ENCODE results near the gene PKN2.
A peak's percentile ranks its signal among the peaks of the same experiment; 100 is the strongest.
"Not testable (repeated sequence)": the region's sequence is repeated elsewhere in the genome, so short reads cannot be mapped to it uniquely, and the experiment has no call there.

Gene PKN2

DNA sequence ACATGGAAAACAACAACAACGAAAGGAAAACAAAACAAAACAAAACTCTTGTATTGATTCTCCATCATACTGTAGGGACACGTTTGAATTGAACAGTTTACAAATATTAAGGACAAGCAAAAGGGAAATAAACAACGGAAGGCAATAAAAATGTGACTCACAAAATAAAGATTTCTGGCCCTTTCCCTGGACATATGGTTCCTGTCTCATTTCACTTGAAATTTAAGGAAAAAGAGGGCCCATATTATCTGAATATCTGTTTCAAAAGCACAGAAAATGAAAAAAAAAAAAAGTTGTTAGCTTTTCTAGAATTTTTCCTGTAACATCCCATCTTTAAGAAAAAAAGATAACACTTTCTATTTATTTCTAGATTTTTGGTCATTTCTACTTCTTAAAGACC lies 3.6 kb upstream of the PKN2 start:
- no peak for DNase-seq

GRCh38 chr1:88680911-88681622 lies 3.0 kb upstream of the PKN2 start:
- no peak for DNase-seq

- DNase-seq, result peak; percentile 41 to 56
These were observed 597 bp downstream of the PKN2 start for GRCh38 chr1:88684482-88685258.

- DNase-seq, result no peak
These were observed 1.2 kb downstream of the PKN2 start for GRCh38 chr1:88685259-88685620.

DNA sequence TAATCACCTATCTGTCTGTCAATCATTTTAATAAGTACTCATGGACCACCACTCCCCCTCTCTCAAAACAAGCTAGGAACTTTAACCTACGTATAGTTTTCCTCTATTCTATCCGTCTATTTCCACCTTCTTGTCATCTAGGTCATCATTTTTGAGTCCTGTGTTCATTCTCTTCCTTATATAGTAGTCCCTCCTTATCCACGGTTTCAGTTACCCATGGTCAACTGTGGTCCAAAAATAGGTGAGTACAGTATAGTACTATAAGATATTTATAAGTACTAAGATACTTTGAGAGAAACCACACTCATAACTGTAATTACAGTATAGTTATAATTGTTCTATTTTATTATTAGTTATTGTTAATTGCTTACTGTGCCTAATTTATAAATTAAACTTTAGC lies 7.5 kb downstream of the PKN2 start:
- DNase-seq, result no peak

GRCh38 chr1:88695781-88696180 lies 11.7 kb downstream of the PKN2 start:
- DNase-seq, result no peak

DNA sequence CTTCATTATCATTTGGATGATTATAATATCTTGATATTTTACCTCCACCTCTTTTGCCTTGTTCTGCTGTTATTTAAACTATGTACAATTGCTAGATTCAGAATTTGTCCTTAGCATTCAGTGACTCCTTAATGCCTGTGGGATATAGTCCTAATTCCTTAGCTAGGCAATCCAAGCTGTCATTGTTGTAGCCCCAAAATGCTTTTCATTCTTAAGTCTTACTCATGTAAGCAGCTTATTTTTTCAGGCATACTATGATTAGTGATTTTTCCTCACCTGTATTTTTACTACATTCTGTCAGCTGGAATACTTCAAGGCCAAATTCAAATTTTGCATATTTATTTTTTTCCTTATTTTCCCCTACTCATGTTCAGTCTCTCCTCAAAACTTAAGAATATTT lies 13.4 kb downstream of the PKN2 start:
- DNase-seq, result no peak

DNA sequence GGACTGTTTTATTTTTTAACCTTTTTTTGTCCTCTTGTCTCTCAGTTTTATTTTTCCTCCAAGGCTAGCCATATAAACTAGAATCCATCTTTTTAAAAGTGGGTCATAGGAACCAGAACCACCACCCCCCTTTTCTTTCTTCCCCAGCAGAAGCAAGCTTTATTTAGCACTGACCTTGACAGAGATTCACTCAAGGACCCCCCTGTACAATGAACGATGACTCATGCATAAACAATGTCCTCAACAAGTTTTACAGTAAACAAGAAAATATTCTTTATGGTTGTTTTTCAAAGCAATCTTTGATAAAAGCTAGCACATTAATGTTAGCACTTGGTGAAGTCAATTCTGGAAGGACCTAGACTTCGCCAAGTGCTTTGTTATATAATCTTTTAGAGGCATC lies 14.1 kb downstream of the PKN2 start:
- DNase-seq, result no peak

DNA sequence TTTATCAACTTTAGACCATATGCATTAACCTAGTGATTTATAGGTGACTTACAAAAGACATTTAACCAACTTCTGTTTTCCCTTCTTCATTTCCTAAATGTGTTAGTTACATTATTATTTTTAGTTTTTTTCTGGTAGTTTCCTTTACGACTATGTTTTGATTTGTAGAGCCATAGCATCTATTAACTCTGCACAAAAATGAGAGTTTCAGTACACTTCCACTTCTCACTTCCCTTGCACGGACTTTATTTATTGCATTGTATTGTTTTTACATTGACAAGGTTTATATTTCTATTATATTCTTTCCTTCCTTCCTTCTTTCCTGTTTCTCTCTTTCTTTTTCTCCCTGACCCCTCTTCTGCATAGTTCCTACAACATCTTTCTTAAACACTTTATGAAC lies 14.7 kb downstream of the PKN2 start:
- DNase-seq, result no peak

GRCh38 chr1:88700425-88701013 lies 16.4 kb downstream of the PKN2 start:
- DNase-seq, result no peak

- DNase-seq, result peak in 1 of 2 donors; percentile 5
These were observed 17.2 kb downstream of the PKN2 start for GRCh38 chr1:88701275-88701674.

- DNase-seq, result peak in 1 of 2 donors; percentile 28
These were observed 17.7 kb downstream of the PKN2 start for GRCh38 chr1:88701793-88702192.

DNA sequence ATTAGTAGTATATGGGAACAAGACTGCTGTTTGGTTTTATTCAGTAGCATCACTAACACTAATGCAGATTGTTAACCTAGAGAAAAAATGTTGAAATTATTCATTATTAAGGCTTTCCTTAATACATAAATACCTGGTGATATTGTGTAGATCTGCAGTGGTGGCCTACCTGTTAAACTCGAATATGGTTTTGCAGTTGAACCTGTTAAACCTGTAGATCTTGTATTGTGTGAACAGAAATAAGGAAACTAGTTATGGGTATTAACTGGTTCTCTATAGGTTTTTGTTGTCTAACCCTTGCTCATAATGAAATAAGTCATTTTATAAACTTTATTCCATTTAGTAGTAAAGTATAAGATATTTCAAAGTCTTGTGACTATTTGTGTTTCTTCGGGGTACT lies 23.9 kb downstream of the PKN2 start:
- DNase-seq, result no peak

- DNase-seq, result not testable (repeated sequence)
These were observed 28.8 kb downstream of the PKN2 start for GRCh38 chr1:88712907-88713306.

DNA sequence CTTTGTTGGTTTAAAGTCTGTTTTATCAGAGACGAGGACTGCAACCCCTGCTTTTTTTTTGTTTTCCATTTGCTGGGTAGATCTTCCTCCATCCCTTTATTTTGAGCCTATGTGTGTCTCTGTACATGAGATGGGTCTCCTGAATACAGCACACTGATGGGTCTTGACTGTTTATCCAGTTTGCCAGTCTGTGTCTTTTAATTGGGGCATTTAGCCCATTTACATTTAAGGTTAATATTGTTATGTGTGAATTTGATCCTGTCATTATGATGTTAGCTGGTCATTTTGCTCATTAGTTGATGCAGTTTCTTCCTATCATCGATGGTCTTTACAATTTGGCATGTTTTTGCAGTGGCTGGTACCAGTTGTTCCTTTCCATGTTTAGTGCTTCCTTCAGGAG lies 32.5 kb downstream of the PKN2 start:
- not testable (repeated sequence) for DNase-seq

DNA sequence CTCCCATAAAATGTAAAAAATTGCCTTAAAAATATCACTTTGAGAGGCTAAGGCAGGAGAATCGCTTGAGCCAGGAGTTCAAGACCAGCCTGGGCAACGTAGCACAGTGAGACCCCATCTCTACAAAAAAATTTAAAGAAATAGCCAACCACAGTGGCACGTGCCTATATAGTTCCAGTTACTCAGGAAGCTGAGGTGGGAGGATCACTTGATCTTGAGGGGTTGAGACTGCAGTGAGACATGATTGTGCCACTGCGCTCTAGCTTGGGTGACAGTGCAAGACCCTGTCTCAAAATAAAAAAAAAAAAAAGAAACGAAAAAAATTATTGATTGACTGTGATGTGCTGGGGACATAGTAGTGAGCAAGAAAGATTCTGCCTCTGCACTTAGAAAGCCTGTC lies 38.4 kb downstream of the PKN2 start:
- no peak for DNase-seq

DNA sequence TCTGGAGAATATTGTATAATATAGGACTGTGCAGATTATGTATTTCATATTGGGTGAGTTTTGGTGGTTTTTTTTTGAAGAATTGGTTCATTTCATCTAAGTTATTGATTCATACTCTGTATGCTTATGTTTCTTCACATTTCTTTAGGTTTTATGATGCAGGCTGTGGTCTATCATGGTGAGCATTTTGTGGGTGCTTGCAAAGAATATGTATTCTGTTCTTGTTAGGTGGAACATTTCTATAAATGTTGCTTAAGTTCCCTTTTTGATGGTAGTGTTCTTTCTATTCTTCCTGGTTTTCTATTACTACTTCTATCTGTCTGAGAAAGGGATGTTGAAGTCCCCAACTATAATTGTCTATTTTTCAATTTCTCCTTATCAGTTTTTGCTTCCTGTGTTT lies 42.6 kb downstream of the PKN2 start:
- no peak for DNase-seq

DNA sequence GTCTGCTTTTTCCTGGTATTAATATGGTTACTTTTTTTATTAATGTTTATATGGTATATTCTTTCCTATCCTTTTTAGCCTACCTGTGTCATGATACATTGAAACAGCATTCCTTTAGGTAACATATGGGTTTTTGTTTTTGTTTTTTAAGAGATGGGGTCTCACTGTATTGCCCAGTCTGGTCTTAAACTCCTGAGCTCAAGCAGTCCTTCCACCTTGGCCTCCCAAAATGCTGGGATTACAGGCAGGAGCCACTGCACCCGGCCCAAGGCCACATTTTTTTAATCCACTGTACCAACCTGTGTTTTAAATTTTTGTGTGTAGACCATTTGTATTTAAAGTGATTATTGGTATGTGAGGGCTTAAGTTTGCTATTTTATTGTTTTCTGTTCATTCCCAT lies 43.1 kb downstream of the PKN2 start:
- no peak for DNase-seq

- DNase-seq, result no peak
These were observed 45.2 kb downstream of the PKN2 start for GRCh38 chr1:88729297-88729696.

- no peak for DNase-seq
These were observed 46.1 kb downstream of the PKN2 start for GRCh38 chr1:88730132-88730675.

DNA sequence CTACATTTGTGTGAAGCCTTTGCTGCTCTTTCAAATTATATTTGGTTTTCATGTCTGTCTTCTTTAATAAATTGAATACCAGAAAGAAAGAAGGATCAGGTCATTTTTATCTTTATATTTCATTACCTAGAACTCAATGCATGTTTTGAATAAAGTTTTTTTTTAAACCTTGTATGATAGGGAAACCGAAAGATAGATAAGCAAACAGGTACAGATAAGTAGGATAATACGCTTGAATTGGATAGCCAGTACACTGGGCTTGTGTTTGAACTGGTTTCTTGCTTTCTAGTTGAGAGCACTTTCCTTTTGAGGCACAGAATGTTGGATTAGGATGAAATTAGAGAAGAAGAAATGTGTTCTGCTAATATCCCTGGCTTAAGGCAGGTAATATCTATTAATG lies 46.9 kb downstream of the PKN2 start:
- no peak for DNase-seq

DNA sequence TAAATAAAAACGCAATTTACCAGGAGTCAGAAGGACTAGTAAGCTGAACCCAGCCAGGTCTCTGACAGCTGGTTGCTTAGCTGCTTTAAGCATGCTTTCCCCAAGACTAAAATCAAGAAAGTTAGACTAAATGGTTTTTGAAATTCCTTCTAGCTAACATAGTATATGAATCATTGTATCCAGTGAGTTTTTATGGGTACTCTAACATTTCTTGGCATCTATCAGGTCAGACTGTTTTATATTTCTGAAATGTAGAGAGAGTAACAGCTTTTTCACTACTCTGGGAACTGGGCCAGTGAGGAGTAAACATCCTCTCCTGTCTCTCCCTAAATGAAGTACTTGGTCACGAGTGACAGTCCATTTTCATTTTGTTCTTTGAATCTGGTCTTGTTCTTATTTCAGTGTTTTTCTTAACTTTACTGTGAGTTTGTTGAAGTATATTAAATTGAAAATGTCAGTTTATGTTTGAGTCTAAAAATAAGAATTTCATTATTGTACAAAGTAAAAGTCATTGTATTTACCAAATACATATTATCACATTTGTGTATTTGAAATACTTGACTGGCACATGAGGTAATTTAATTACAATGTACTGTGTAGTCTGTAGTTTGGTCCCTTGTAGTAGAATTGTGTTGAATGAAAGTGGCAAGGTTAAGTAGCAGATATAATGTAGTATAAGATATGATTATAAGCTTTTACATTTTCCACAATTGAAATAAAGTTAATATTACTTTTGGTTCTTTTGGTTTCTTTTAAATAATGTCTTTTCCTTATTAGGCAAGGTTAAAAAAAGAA lies 47.6 kb downstream of the PKN2 start:
- no peak for DNase-seq

GRCh38 chr1:88735382-88735781 lies 51.3 kb downstream of the PKN2 start:
- no peak for DNase-seq
